AG09319 (cell line): ENCODE measurements around the gene NOD2.

Source experiments
- DNase-seq: peaks from one replicate; pipeline ENCODE4 v3.0.0-alpha.2; 2010; ENCODE audit warnings: low read depth; ENCODE audit errors: extremely low read depth
- TF ChIP-seq, protein P1 (sequence below): IDR thresholded peaks from 2 replicates; pipeline ENCODE4 v1.5.1; 2011; ENCODE audit warnings: low read depth, mild to moderate bottlenecking, inconsistent platforms, low read length, moderate library complexity

Gene NOD2

DNA sequence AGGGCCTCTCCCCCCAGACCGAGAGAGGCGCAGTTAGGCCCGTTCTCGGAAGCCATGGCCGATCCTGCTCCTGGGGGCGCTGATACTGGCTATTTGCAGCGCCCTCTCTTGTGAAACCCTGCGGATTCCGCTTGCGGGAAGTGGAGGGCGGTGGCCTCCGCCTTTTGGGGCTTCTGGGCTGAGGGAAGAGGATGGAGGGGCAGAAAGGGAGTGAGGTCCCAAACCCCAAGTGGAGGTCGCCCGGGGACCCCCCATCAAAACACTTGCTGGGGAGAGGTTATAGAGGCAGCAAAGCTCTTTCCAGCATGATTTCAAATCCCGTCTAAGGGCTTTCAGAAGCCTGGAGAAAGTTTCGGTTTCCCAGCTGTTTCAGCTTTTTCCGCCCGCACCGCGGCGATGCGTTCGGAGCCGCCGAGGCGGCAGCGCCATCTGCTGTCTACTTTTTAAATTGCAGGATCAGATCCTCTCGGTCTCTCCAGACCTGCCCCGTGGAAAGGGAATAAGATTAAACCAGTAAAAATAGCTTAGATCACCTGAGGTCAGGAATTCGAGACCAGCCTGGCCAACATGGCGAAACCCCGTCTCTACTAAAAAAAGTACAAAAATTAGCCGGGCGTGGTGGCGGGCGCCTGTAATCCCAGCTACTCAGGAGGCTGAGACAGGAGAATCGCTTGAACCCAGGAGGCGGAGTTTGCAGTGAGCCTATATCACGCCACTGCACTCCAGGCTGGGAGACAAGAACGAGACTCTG lies 28.1 kb upstream of the NOD2 start:
- TF ChIP-seq, protein P1, sequence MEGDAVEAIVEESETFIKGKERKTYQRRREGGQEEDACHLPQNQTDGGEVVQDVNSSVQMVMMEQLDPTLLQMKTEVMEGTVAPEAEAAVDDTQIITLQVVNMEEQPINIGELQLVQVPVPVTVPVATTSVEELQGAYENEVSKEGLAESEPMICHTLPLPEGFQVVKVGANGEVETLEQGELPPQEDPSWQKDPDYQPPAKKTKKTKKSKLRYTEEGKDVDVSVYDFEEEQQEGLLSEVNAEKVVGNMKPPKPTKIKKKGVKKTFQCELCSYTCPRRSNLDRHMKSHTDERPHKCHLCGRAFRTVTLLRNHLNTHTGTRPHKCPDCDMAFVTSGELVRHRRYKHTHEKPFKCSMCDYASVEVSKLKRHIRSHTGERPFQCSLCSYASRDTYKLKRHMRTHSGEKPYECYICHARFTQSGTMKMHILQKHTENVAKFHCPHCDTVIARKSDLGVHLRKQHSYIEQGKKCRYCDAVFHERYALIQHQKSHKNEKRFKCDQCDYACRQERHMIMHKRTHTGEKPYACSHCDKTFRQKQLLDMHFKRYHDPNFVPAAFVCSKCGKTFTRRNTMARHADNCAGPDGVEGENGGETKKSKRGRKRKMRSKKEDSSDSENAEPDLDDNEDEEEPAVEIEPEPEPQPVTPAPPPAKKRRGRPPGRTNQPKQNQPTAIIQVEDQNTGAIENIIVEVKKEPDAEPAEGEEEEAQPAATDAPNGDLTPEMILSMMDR, result peak; percentile 86
- DNase-seq, result peak; percentile 5

DNA sequence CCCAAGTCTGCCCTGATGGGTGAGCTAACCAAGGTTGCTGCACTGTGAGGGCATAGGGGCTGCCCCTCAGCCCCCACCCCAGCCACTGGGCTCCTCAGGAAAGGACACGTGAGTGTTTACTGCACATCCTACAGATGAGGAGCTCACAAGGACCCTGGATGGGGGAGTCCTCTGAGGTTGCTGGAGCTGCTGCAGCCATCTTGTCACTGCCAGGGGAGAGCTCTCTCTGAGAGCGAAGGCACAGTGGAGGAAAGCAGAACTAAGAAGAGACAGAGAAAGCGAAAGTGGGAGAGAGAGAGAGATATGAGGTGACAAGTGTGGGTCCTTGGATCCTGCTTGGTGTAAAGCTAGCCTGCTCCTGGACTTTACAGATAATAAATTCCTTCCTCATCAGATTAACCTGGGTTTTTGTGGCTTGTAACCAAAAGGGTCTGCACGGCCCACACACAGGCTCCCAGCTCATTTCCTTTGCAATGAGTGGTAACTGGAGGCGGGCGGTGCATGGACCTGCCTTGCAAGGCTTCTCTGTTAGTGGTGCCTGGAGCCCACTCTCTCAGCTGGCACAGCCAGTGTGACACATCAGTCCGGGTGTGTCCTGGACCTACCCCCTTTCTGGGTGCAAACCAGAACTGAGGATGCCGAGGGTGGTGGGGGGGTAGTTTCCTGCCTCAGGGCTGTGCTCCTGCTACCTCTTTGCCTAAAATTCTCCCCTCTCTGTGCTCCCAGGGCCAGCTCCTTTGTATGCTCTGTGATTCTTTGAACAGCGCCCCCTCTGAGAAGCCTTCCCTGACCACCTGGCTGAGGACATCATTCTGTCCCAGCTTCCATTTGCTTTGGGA lies 26.5 kb upstream of the NOD2 start:
- TF ChIP-seq, protein P1, result no peak
- no peak for DNase-seq

DNA sequence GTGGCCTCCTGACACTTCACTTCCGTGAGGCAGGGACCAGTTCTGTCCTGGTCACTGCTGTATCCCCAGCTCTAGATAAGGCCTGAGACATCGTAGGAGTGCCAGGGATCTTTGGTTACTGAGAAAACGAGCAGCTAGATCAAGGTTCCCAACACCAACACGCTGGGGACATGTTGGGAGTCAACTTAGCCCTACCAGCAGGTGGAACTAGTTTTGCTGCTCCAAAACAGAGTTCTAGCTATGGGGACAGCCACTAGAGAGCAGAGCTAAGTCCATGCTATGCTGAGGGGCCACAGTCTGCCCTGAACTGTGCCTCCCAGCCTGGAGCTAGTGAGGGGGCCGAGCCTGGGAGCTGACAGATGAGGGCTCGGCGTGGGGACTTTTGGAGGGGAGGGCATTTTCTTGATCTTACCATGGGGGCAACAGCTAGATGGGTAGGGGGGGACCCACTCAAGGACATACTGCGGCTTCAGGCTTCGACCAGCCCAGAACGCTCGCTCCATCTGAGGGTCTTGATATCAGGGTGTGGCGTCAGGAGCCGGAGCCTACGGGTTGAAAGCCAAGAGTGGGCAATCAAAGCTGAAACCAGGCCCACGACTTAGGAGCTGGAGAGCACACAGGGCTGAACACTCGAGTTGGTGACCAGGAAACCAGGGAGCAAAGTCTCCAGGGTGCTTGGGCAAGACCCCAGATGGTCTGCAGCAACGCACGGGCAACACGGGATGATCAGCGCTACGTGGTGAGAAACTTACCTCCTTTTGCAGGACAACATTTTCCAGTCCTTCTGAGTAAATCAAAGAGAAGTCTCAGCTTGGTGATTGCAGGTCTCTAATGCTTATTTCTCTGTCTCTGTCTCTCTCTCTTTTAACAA lies 25.7 kb upstream of the NOD2 start:
- TF ChIP-seq, protein P1, result no peak
- DNase-seq, result no peak

DNA sequence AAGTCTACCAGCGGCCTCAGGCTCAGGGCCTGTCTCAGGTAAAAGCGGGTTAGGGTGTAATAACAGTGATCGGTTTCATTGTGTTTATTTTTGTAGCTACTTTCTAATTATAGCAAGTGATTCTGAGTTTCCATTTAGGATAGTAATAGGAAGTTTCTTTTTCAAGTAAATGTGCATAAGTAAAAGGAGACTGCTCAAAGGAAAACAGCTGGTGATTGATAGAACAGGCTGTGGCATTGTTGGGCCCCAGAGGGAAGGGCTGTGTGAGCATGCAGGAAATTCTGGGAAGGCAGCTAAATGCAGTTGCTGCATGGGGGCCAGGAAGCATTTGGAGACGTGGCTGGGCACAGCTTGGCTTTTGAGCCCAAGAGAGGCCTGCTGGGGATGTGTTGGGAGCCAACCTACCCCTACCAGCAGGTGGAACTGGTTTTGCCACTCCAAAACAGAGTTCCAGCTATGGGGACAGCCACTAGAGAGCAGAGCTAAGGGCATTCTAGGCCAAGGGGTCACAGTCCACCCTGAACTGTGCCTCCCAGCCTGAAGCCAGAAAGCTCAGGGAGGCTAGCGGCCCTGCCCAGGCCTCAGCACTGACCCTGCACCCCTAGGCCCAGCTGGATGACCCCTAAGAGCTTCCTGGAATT lies 24.9 kb upstream of the NOD2 start:
- TF ChIP-seq, protein P1, result no peak
- no peak for DNase-seq

DNA sequence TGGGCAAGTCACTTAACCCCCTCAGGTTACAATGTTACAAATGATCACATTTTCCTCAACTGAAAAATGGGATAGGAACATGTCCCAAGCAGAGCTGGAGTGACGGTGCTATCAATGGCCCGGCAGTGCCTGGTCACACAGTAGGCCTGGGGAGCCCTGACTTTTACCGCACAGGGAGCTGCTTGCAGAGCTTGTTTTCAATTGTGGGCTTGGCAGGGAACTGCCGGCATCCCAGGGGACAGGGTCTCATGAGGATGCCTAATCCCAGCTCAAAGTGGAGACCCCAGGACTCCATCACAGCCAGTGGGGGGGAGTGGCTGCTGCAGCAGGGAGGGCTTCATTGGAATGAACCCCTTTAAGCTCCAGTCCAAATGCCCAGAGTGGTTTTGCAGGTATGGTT lies 23.7 kb upstream of the NOD2 start:
- DNase-seq, result no peak
- TF ChIP-seq, protein P1, result no peak

DNA sequence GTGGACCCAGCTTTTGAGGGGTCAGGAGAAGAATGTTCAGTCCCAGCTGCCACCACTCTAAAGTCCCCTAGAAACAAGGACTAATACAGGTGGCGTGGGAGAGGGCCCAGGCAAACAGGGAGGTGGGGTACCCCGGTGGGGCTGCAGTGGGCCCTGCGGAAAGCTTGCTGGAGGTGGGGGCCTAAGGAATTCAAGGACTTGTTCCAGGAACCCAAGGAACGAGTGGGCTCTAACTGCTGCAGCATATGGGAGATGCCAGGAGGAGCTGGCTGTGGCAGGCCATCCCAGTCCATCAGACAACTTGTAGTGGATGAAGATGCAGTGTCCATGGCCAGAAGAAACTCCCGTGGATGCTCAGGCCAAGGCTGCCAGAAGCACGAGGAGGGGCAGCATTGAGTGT lies 22.9 kb upstream of the NOD2 start:
- TF ChIP-seq, protein P1, result no peak
- DNase-seq, result no peak
